ENCODE results near the gene NCOR1. TPM values are rescaled to one million over a fixed set of nuclear protein-coding genes. Genes with fewer than 3 reads are reported as not detected.
A peak's percentile ranks its signal among the peaks of the same experiment; 100 is the strongest.

NCOR1 gene
- total and polyA plus RNA-seq, 2 of the 8 experiments (the other 6 are each of a cell fraction or from before 2014, with no cell fraction given), result 65.4 to 142 TPM

GRCh38 chr17:16215002-16215272 is 397 bp downstream of the NCOR1 start:
- Histone ChIP-seq H3K4me1 (replicated peaks in 1 of 4; ENCODE audit: control insufficient read depth in 3 of 4, insufficient read depth in 4 of 4, low read length in 3 of 4) (peaks cover 0 to 6% (median 2%) of the 10 kb centered on the region in 4 experiments; a peak in 5 of 7 replicates), H2BK12ac (ENCODE audit: low read depth, low read length) (no peak overlapping the region), H3K27ac (ENCODE audit: low read depth, low read length) (peak overlapping the region; percentile 88), H3K27me3 (replicated peaks in 1 of 4; ENCODE audit: control insufficient read depth in 3 of 4, extremely low read depth in 1 of 4, insufficient read depth in 3 of 4, low read length in 3 of 4) (no peaks in the 10 kb centered on the region), H2AFZ (ENCODE audit: low read length) (no peak overlapping the region), H2BK15ac (ENCODE audit: low read length) (no peak overlapping the region), H3K18ac (ENCODE audit: extremely low read depth, low read length) (no peak overlapping the region; the same call in 1 of the 2 replicates), H4K20me1 (replicated peaks in 1 of 2; ENCODE audit: control insufficient read depth in 1 of 2, insufficient read depth in 2 of 2, low read length in 2 of 2) (peaks cover 0 to 4% of the 10 kb centered on the region in 2 experiments), H4K91ac (replicated peaks; ENCODE audit: insufficient read length, low read length) (no peak overlapping the region), H3K14ac (ENCODE audit: insufficient read length) (no peak overlapping the region), H4K8ac (ENCODE audit: extremely low read depth, insufficient read depth, low read length) (peak overlapping the region; percentile 98), H2BK20ac (ENCODE audit: low read length) (no peak overlapping the region), H3K9me3 (ENCODE audit: insufficient read depth in 2 of 2, low read depth in 1 of 2, low read length in 1 of 2) (no peaks in the 10 kb centered on the region), H3K4ac (replicated peaks; ENCODE audit: insufficient read length, low read depth, low read length) (no peak overlapping the region), H4K5ac (ENCODE audit: insufficient read length, low read depth, low read length) (peak overlapping the region; percentile 89), H3K23ac (ENCODE audit: insufficient read length) (no peak overlapping the region), H3K23me2 (ENCODE audit: low read depth, low read length) (peaks cover 9% of the 10 kb centered on the region), H3K56ac (replicated peaks; ENCODE audit: insufficient read length, low read depth, low read length) (no peak overlapping the region), H3K4me2 (ENCODE audit: insufficient read depth in 1 of 2, low read depth in 2 of 2, low read length in 2 of 2) (peak overlapping the region; percentile 80 to 90), H2BK120ac (replicated peaks; ENCODE audit: low read depth, low read length) (no peak overlapping the region), H2BK5ac (ENCODE audit: low read depth, low read length) (peak overlapping the region; percentile 71; the same call in 1 of the 2 replicates), H2AK5ac (ENCODE audit: low read depth, low read length) (no peak overlapping the region), H3K79me2 (ENCODE audit: control insufficient read depth in 1 of 2, insufficient read depth in 2 of 2, low read length in 2 of 2) (peaks cover 30 to 81% of the 10 kb centered on the region in 2 experiments), H3K36me3 (ENCODE audit: control insufficient read depth in 2 of 4, insufficient read depth in 4 of 4, low read length in 3 of 4) (no peaks in the 10 kb centered on the region), H3K4me3 (ENCODE audit: extremely low read depth in 1 of 4, insufficient read depth in 2 of 4, low read depth in 3 of 4, low read length in 4 of 4) (peak overlapping the region; percentile 80 to 92 (median 90)), H3K9ac (replicated peaks in 1 of 4; ENCODE audit: extremely low read depth in 1 of 4, low read depth in 3 of 4, low read length in 3 of 4) (peak overlapping the region; percentile 85 to 97 (median 94)), H3K79me1 (ENCODE audit: low read depth, low read length) (no peaks in the 10 kb centered on the region)
- DNase-seq (ENCODE audit: low read depth in 1 of 2, low spot score in 2 of 2) (no peak), FAIRE-seq (no peak)
- 2% methylated on average over 17 of the region's 27 CpGs; no CpG with 5 or more reads in 1 of the 2 experiments for WGBS, 2 experiments (ENCODE audit: extremely low coverage in 1 of 2, insufficient coverage in 1 of 2, insufficient read length in 1 of 2, insufficient replicate concordance in 2 of 2, low coverage in 1 of 2, low lambda C conversion rate in 2 of 2, missing lambda C conversion rate in 1 of 2)
- ChIA-PET CTCF (ENCODE audit: partially characterized antibody) (interaction anchor here (1.2 kb wide), 1 partner anchor 11 kb away, joined by 4 read pairs; no protein-coding TSS in a partner anchor), POLR2A (ENCODE audit: partially characterized antibody) (interaction anchor here (0.5 to 4.8 kb wide), 18 partner anchors 11 to 223 kb away, joined by 3 to 46 read pairs (median 4); partner anchors contain the start of gene CENPV)
- no peak for TF ChIP-seq TAF1 (IDR thresholded peaks at IDR 0.05; ENCODE audit: low read depth, low read length)
- no peak for TF ChIP-seq KDM4A (IDR thresholded peaks at IDR 0.05; ENCODE audit: low read depth, low read length, severe bottlenecking)
- no peak for TF ChIP-seq SIRT6 (IDR thresholded peaks at IDR 0.05; ENCODE audit: low read length)
- no peak for TF ChIP-seq SRF (IDR thresholded peaks at IDR 0.05; ENCODE audit: low read depth, low read length)
- TF ChIP-seq SP2 (IDR thresholded peaks at IDR 0.05; ENCODE audit: low read length), result no peak
- TF ChIP-seq RFX5 (IDR thresholded peaks at IDR 0.05; ENCODE audit: borderline replicate concordance, low read depth, low read length), result no peak
- no peak for TF ChIP-seq JUN (IDR thresholded peaks at IDR 0.05; ENCODE audit: low read depth, low read length)
- TF ChIP-seq CTBP2 (IDR thresholded peaks at IDR 0.05; ENCODE audit: borderline replicate concordance, insufficient read depth, insufficient read length, low read length), result no peak
- no peak for TF ChIP-seq ZNF274 (IDR thresholded peaks at IDR 0.05; ENCODE audit: borderline replicate concordance, extremely low read depth, low read length)
- no peak for TF ChIP-seq POLR2A (IDR thresholded peaks at IDR 0.05; ENCODE audit: control extremely low read depth in 1 of 2, low read depth in 2 of 2, low read length in 2 of 2)
- TF ChIP-seq KDM1A (IDR thresholded peaks at IDR 0.05; ENCODE audit: borderline replicate concordance, low read length), result no peak
- no peak for TF ChIP-seq PHF8 (conservative IDR thresholded peaks at IDR 0.05; ENCODE audit: low read depth, low read length)
- TF ChIP-seq SP1 (IDR thresholded peaks at IDR 0.05; ENCODE audit: low read depth, low read length), result no peak
- TF ChIP-seq CBX8 (IDR thresholded peaks at IDR 0.05; ENCODE audit: borderline replicate concordance, low read depth, low read length), result no peak
